HepG2 (cell line): Measurements from ENCODE around the gene GLRB.

Experiments used
- CTCF ChIP-seq: sonication (generic); formaldehyde crosslinking; IDR thresholded peaks from 2 replicates; pipeline ENCODE4 v1.5.0; 2020; ENCODE audit warnings: mild to moderate bottlenecking, missing genetic modification reagents, moderate library complexity
- FOXA1 ChIP-seq, 2 experiments: fragments of 450-650 bp in 1 of 2; sonication (generic) in 1 of 2; formaldehyde crosslinking in 1 of 2; IDR thresholded peaks; 2 replicates each; pipeline versions ENCODE4 v1.4.0 to v1.6.1; 2016 to 2020; ENCODE audit warnings: missing genetic modification reagents in 1 of 2
- GABPA ChIP-seq, 2 experiments: IDR thresholded peaks; 2 replicates each; pipeline ENCODE4 v1.6.1; 2011 to 2016; ENCODE audit warnings: low read depth in 2 of 2, low read length in 1 of 2, missing biosample characterization in 1 of 2, missing genetic modification characterization in 1 of 2
- POLR2A ChIP-seq, 2 experiments: IDR thresholded peaks; 2 replicates each; pipeline ENCODE4 v1.6.1; 2011; ENCODE audit warnings: low read depth in 2 of 2, low read length in 2 of 2, mild to moderate bottlenecking in 1 of 2, moderate library complexity in 1 of 2; ENCODE audit not compliant: insufficient read depth in 1 of 2
- PTBP1 ChIP-seq: fragments of 200-400 bp; formaldehyde crosslinking; IDR thresholded peaks from 2 replicates; pipeline ENCODE4 v1.6.1; 2018; ENCODE audit warnings: low read length, low read depth; ENCODE audit not compliant: poor library complexity, severe bottlenecking
- ZFX ChIP-seq: sonication (generic); formaldehyde crosslinking; IDR thresholded peaks from 2 replicates; pipeline ENCODE4 v1.4.0; 2020; ENCODE audit warnings: mild to moderate bottlenecking, low read depth, missing genetic modification reagents, moderate library complexity

GRCh38 chr4:157141976-157142375 lies 66.0 kb downstream of the GLRB start:
- TF ChIP-seq CTCF (CRISPR knock-in tag) (no peak), GABPA (IDR thresholded peaks at IDR 0.05; ENCODE audit: low read depth, low read length) (no peak), GABPA (CRISPR knock-in tag; IDR thresholded peaks at IDR 0.05; ENCODE audit: low read depth) (no peak), ZFX (no peak), FOXA1 (IDR thresholded peaks at IDR 0.05) (no peak), FOXA1 (CRISPR knock-in tag; IDR thresholded peaks at IDR 0.05) (no peak), POLR2A (IDR thresholded peaks at IDR 0.05; ENCODE audit: insufficient read depth in 1 of 2, low read depth in 2 of 2, low read length in 2 of 2) (no peak), PTBP1 (no peak)
